ENCODE results near the gene ACR. TPM values are rescaled to one million over a fixed set of nuclear protein-coding genes. Genes with fewer than 3 reads are reported as not detected.

ACR gene
- total RNA-seq, 2 experiments from 2014 or later: not detected

DNA sequence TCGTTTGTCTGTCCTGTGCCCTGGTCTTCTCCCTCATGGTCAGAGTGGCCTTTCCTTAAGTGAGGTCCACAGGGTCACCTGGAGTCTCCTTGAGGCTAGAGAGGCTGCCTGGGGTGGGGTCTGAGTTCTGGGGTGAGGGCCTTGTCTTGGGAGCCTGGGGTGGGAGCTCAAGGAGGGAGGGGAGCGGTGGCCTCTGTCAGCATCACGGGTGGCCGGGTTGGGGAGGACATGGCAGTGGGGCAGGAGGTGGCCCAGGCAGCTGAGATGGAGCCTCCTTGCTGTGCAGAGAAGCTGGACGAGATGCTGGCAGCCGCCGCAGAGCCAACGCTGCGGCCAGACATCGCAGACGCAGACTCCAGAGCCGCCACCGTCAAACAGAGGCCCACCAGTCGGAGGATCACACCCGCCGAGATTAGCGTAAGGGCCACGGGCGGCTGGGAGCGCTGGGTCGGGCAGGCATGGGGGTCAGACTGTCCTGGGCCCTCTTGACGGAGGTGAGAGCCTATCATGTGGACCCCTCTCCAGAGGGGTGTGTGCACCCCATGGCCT is 23.3 kb upstream of the ACR start:
- no peak for DNase-seq
- ATAC-seq: no peak
- no peaks in the 10 kb centered on the region for H3K4me1 Mint-ChIP-seq (ENCODE audit: low read depth)
- ChIA-PET CTCF (interaction anchor here (0.8 kb wide), 1 partner anchor 18 kb away, joined by 3 read pairs; no protein-coding TSS in a partner anchor), POLR2A (no interaction called here)
- H3K9me3 Mint-ChIP-seq (ENCODE audit: insufficient read depth): no peaks in the 10 kb centered on the region
- H3K27ac Mint-ChIP-seq: no peak overlapping the region
- H3K4me3 Mint-ChIP-seq: no peak overlapping the region
- H3K36me3 Mint-ChIP-seq (ENCODE audit: low read depth): no peaks in the 10 kb centered on the region
- no peaks in the 10 kb centered on the region for H3K27me3 Mint-ChIP-seq (ENCODE audit: low read depth)

DNA sequence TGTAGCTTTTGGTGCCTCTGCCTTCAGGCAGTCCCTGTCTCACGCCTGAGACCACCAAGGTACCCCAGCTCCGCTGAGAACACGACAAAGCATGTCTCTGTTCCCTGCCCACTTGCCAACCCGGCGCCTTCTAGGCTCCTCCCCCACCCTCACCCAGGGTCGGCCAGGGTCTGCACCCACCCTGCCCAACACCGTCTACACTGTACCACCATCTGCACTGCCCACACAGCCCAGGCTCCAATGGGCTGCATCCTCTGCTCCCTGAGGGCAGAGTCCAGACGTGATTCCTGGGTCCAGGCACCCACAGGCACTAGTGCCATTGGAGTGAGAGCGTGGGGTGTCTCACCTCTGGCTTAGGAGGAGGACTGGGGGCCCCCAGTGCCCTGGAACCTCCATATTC is 22.8 kb upstream of the ACR start:
- H3K9me3 Mint-ChIP-seq (ENCODE audit: insufficient read depth): no peaks in the 10 kb centered on the region
- DNase-seq (no peak), ATAC-seq (no peak)
- CTCF ChIA-PET: no interaction called here
- no peaks in the 10 kb centered on the region for H3K27me3 Mint-ChIP-seq (ENCODE audit: low read depth)
- POLR2A ChIA-PET: no interaction called here
- H3K27ac Mint-ChIP-seq: no peak overlapping the region
- H3K4me1 Mint-ChIP-seq (ENCODE audit: low read depth): no peaks in the 10 kb centered on the region
- no peaks in the 10 kb centered on the region for H3K36me3 Mint-ChIP-seq (ENCODE audit: low read depth)
- H3K4me3 Mint-ChIP-seq: no peak overlapping the region

DNA sequence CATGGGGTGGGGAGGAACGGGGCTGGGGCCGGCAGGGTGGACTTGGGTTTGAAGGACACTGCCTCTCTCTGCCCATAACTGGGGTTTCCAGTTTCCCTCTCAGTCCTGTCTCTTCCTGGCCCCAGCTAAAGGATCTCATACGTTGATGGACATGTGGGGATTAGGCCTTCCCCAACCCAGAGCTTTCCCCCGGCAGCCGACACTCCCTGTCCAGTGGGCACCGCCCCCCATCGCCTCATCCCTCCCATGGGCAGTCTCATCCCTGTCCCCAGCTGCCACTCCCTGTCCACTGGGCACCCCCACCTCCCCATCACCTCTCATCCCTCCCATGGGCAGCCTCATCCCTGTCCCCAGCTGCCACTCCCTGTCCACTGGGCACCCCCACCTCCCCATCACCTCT is 22.2 kb upstream of the ACR start:
- Mint-ChIP-seq H3K27ac (no peak overlapping the region), H3K4me3 (no peak overlapping the region), H3K27me3 (ENCODE audit: low read depth) (no peaks in the 10 kb centered on the region), H3K4me1 (ENCODE audit: low read depth) (no peaks in the 10 kb centered on the region), H3K9me3 (ENCODE audit: insufficient read depth) (no peaks in the 10 kb centered on the region), H3K36me3 (ENCODE audit: low read depth) (no peaks in the 10 kb centered on the region)
- DNase-seq (no peak), ATAC-seq (no peak)
- POLR2A ChIA-PET: no interaction called here
- CTCF ChIA-PET: no interaction called here

- H3K27ac Mint-ChIP-seq: no peak overlapping the region
- no peaks in the 10 kb centered on the region for H3K9me3 Mint-ChIP-seq (ENCODE audit: insufficient read depth)
- POLR2A ChIA-PET: no interaction called here
- H3K4me3 Mint-ChIP-seq: no peak overlapping the region
- ATAC-seq (no peak), DNase-seq (no peak)
- H3K4me1 Mint-ChIP-seq (ENCODE audit: low read depth): no peaks in the 10 kb centered on the region
- H3K27me3 Mint-ChIP-seq (ENCODE audit: low read depth): no peaks in the 10 kb centered on the region
- H3K36me3 Mint-ChIP-seq (ENCODE audit: low read depth): no peaks in the 10 kb centered on the region
- CTCF ChIA-PET: no interaction called here
Observed at GRCh38 chr22:50716290-50717024, 21.5 kb upstream of the ACR start.

GRCh38 chr22:50717709-50718351 is 20.2 kb upstream of the ACR start:
- no peaks in the 10 kb centered on the region for H3K36me3 Mint-ChIP-seq (ENCODE audit: low read depth)
- H3K9me3 Mint-ChIP-seq (ENCODE audit: insufficient read depth): no peaks in the 10 kb centered on the region
- DNase-seq: no peak
- ChIA-PET POLR2A (no interaction called here), CTCF (no interaction called here)
- H3K27ac Mint-ChIP-seq: no peak overlapping the region
- no peaks in the 10 kb centered on the region for H3K27me3 Mint-ChIP-seq (ENCODE audit: low read depth)
- H3K4me1 Mint-ChIP-seq (ENCODE audit: low read depth): no peaks in the 10 kb centered on the region
- no peak overlapping the region for H3K4me3 Mint-ChIP-seq
- no peak for ATAC-seq

DNA sequence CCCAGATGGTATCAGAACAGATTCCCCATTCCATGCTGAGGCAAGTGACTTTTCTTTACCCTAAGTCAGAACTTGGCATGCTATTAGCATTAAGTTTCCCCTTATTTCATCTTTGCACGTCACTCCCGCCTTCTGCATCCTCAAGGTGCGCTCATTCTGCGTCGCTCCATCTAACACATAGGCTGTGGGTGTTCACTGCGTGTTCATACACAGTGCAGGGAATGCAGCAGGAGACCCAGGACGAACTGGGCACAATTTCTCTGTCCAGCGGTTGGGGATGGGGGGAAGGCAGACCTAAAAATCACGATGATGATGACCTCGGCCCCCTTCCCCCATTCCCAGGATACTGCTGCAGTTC is 19.7 kb upstream of the ACR start:
- H3K9me3 Mint-ChIP-seq (ENCODE audit: insufficient read depth): no peaks in the 10 kb centered on the region
- H3K4me3 Mint-ChIP-seq: no peak overlapping the region
- ATAC-seq (no peak), DNase-seq (no peak)
- H3K36me3 Mint-ChIP-seq (ENCODE audit: low read depth): no peaks in the 10 kb centered on the region
- H3K27ac Mint-ChIP-seq: no peak overlapping the region
- ChIA-PET POLR2A (no interaction called here), CTCF (no interaction called here)
- no peaks in the 10 kb centered on the region for H3K27me3 Mint-ChIP-seq (ENCODE audit: low read depth)
- no peaks in the 10 kb centered on the region for H3K4me1 Mint-ChIP-seq (ENCODE audit: low read depth)

GRCh38 chr22:50719814-50720300 is 18.1 kb upstream of the ACR start:
- no peaks in the 10 kb centered on the region for H3K27me3 Mint-ChIP-seq (ENCODE audit: low read depth)

GRCh38 chr22:50720301-50721256 is 17.4 kb upstream of the ACR start:
- Mint-ChIP-seq H3K9me3 (ENCODE audit: insufficient read depth) (no peaks in the 10 kb centered on the region), H3K27me3 (ENCODE audit: low read depth) (no peaks in the 10 kb centered on the region), H3K4me3 (no peak overlapping the region), H3K27ac (no peak overlapping the region), H3K36me3 (ENCODE audit: low read depth) (no peaks in the 10 kb centered on the region), H3K4me1 (ENCODE audit: low read depth) (no peaks in the 10 kb centered on the region)
- ATAC-seq (no peak), DNase-seq (no peak)
- ChIA-PET POLR2A (no interaction called here), CTCF (no interaction called here)

More at GRCh38 chr22:50719814-50720300, 18.1 kb upstream of the ACR start:
- DNase-seq (no peak), ATAC-seq (no peak)
- Mint-ChIP-seq H3K9me3 (ENCODE audit: insufficient read depth) (no peaks in the 10 kb centered on the region), H3K4me1 (ENCODE audit: low read depth) (no peaks in the 10 kb centered on the region), H3K4me3 (no peak overlapping the region), H3K36me3 (ENCODE audit: low read depth) (no peaks in the 10 kb centered on the region), H3K27ac (no peak overlapping the region)
- ChIA-PET CTCF (no interaction called here), POLR2A (no interaction called here)

DNA sequence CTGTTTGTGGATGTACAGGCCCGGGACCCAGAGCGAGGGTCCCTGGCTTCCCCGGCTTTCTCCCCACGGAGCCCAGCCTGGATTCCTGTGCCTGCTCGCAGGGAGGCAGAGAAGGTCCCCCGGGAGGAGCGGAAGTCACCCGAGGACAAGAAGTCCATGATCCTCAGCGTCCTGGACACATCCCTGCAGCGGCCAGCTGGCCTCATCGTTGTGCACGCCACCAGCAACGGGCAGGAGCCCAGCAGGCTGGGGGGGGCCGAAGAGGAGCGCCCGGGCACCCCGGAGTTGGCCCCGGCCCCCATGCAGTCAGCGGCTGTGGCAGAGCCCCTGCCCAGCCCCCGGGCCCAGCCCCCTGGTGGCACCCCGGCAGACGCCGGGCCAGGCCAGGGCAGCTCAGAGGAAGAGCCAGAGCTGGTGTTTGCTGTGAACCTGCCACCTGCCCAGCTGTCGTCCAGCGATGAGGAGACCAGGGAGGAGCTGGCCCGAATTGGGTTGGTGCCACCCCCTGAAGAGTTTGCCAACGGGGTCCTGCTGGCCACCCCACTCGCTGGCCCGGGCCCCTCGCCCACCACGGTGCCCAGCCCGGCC is 16.7 kb upstream of the ACR start:
- H3K27me3 Mint-ChIP-seq (ENCODE audit: low read depth): no peaks in the 10 kb centered on the region
- no peak overlapping the region for H3K27ac Mint-ChIP-seq
- POLR2A ChIA-PET: no interaction called here
- H3K36me3 Mint-ChIP-seq (ENCODE audit: low read depth): no peaks in the 10 kb centered on the region
- CTCF ChIA-PET: no interaction called here
- no peak for DNase-seq
- no peaks in the 10 kb centered on the region for H3K4me1 Mint-ChIP-seq (ENCODE audit: low read depth)
- no peak for ATAC-seq
- no peak overlapping the region for H3K4me3 Mint-ChIP-seq
- no peaks in the 10 kb centered on the region for H3K9me3 Mint-ChIP-seq (ENCODE audit: insufficient read depth)

GRCh38 chr22:50722048-50722701 is 15.8 kb upstream of the ACR start:
- POLR2A ChIA-PET: interaction anchor here (0.6 kb wide), 1 partner anchor 221 kb away, joined by 3 read pairs; no protein-coding TSS in a partner anchor
- CTCF ChIA-PET: no interaction called here
- H3K27ac Mint-ChIP-seq: no peak overlapping the region
- H3K4me1 Mint-ChIP-seq (ENCODE audit: low read depth): no peaks in the 10 kb centered on the region
- H3K9me3 Mint-ChIP-seq (ENCODE audit: insufficient read depth): no peaks in the 10 kb centered on the region
- DNase-seq (no peak), ATAC-seq (no peak)
- no peaks in the 10 kb centered on the region for H3K36me3 Mint-ChIP-seq (ENCODE audit: low read depth)
- H3K27me3 Mint-ChIP-seq (ENCODE audit: low read depth): no peaks in the 10 kb centered on the region
- no peak overlapping the region for H3K4me3 Mint-ChIP-seq

GRCh38 chr22:50722716-50723428 is 15.1 kb upstream of the ACR start:
- POLR2A ChIA-PET: interaction anchor here (0.6 kb wide), 1 partner anchor 221 kb away, joined by 3 read pairs; no protein-coding TSS in a partner anchor
- no peak overlapping the region for H3K4me3 Mint-ChIP-seq
- CTCF ChIA-PET: no interaction called here
- H3K4me1 Mint-ChIP-seq (ENCODE audit: low read depth): no peaks in the 10 kb centered on the region
- ATAC-seq (no peak), DNase-seq (no peak)
- H3K27me3 Mint-ChIP-seq (ENCODE audit: low read depth): no peaks in the 10 kb centered on the region
- H3K9me3 Mint-ChIP-seq (ENCODE audit: insufficient read depth): no peaks in the 10 kb centered on the region
- H3K27ac Mint-ChIP-seq: no peak overlapping the region
- H3K36me3 Mint-ChIP-seq (ENCODE audit: low read depth): no peaks in the 10 kb centered on the region
